Astrocyte of the cerebellum (primary cell): ENCODE results near the gene TP53.

ENCODE experiments used
- DNase-seq: peaks from one replicate; pipeline ENCODE4 v3.0.0-alpha.2; 2011; ENCODE audit warnings: low read depth
- H3K4me3 ChIP-seq: 2 replicates; pipeline ENCODE4 v1.5.1; 2011; ENCODE audit warnings: mild to moderate bottlenecking, low read depth, low read length, moderate library complexity
- in situ Hi-C: cut with HindIII; loops from 2 replicates; pipeline ENCODE4 v1.10.0; 2017; ENCODE audit warnings: low sequenced_read_pairs
- TF ChIP-seq, protein P1 (sequence below): IDR thresholded peaks from 2 replicates; pipeline ENCODE4 v1.5.1; 2012; ENCODE audit warnings: low read length, low read depth, moderate library complexity, mild to moderate bottlenecking; ENCODE audit errors: missing control alignments

TP53 gene

DNA sequence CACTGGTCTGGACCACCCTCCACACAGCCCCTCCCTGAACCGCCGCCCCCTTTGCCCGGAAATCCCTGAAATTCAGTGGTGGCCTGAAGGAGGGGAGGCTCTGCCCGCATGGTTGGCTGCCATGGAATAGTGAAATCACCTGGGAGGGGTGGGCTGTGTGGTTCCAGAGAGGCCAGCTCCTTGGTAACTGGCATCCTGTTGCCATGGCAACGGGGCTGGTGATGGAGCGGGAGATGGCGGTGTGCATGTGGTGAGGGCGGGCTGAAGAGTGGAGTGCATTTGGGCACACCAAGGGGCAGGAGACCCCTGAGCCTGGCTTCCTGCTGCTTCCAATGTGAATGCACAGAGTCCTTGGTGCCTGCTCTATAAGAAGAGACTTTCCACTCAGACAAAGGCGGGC is 20.2 kb upstream of the TP53 start:
- no peak for DNase-seq
- TF ChIP-seq, protein P1, sequence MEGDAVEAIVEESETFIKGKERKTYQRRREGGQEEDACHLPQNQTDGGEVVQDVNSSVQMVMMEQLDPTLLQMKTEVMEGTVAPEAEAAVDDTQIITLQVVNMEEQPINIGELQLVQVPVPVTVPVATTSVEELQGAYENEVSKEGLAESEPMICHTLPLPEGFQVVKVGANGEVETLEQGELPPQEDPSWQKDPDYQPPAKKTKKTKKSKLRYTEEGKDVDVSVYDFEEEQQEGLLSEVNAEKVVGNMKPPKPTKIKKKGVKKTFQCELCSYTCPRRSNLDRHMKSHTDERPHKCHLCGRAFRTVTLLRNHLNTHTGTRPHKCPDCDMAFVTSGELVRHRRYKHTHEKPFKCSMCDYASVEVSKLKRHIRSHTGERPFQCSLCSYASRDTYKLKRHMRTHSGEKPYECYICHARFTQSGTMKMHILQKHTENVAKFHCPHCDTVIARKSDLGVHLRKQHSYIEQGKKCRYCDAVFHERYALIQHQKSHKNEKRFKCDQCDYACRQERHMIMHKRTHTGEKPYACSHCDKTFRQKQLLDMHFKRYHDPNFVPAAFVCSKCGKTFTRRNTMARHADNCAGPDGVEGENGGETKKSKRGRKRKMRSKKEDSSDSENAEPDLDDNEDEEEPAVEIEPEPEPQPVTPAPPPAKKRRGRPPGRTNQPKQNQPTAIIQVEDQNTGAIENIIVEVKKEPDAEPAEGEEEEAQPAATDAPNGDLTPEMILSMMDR = no peak
- no peak overlapping the region for H3K4me3 ChIP-seq
- in situ Hi-C loops = no loop called here

DNA sequence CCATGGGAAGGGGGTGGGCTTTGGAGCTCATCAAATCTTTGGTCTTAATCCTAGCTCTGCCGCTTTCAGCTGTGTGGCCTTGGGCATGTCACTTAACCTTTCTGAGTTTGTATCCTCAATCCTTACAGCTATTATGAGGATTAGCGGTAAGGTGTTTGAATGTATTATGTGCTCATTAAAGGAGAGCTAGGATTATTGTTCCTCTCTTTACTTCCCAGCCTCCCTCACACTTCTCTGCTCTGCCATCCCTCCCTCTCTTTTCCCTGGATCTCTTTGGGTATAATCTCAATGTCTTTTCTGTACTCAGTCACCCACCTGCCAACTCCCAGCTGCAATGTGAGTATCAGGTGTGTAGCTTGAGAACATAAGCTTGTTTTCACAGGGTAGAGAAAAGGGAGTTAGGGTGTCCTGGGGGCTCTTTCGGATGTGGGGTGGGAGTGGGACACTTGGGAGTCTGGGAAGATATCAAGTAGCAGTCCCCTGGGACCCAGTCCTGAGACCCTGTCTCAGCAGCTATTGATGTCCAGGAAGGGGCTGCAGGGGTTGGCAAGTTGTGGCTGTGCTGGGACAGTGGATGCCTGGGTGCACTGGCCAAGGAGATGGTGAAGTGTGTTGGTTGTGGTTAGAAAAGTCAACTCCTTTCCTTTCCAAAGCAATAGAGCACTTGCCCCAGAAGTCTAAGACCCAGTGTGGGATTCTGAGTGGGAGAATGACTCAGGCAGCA is 19.5 kb upstream of the TP53 start:
- TF ChIP-seq, protein P1 = no peak
- in situ Hi-C loops = no loop called here
- H3K4me3 ChIP-seq = no peak overlapping the region
- no peak for DNase-seq

DNA sequence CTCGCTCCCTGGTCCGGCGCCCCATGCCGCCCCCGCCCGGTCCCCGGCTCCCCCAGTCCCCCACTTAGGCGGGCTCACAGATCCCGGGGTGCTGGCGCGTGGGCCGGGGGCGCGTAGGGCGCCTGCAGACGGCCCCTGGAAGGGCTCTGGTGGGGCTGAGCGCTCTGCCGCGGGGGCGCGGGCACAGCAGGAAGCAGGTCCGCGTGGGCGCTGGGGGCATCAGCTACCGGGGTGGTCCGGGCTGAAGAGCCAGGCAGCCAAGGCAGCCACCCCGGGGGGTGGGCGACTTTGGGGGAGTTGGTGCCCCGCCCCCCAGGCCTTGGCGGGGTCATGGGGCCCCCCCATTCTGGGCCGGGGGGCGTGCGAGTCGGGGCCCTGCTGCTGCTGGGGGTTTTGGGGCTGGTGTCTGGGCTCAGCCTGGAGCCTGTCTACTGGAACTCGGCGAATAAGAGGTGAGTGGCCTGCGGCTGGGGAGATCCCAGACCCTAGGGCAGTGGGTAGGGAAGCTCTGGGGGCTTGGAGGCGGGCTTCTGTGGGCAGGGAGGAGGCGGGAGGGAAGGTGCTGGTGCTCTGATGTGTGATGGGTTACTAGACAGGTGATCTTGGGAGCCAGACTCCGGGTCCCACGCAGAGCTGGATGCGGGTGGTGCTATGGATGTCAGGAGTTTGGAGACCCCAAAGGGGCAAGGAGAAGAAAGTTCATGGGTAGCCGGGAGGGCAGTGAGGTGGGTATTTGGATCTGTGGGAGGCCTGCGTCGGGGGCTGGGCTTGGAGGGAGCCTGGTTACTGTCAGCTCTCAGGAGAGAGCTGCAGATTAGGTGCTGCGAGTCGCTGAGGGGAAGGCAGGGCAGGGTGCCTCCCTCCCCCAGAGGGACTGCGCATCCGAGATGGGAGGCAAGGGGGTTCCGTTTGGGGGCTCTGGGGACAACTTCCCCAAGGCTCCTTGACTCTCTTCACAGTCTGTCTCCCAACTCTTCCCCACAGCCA is 18.3 kb upstream of the TP53 start:
- no peak for DNase-seq
- H3K4me3 ChIP-seq = peak overlapping the region; percentile 56
- in situ Hi-C loops = no loop called here
- TF ChIP-seq, protein P1 = no peak

DNA sequence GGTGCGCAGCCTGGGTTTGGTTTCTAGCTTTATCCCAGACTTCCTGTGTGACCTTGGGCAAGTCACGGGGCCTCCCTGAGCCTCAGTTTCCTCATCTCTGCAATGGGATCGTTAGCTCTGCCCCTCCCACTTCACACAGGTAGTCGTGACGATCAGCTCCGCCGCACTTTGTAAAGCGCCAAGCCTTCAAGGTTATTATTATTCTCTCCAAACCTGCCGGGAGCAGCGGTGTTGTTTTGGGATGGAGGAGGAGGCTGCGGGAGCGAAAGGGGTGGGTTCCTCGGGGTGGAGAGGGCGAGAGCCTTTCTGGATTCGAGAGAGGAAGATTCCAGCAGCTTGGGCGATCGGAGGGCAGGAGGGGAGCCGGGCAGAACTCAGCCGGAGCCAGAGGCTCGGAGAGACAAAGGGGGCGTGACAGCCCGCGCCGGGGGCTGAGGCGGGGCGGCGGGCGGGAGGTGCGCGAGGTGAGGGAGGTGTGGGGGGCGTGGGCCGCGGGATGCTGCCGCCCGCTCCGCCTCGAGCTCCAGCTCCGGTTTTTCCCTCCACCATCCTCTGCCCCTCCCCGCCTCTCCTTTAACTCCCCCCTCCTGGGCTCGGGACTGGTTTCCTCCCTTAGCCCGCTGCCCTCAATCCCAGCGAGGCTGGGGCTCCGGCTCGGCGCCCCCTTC is 17.4 kb upstream of the TP53 start, which contains the start of gene EFNB3:
EFNB3 (plus strand) TSS at position 602 of the 668 bp plus-strand sequence. CDS start 397 bp downstream, outside the sequence.
- in situ Hi-C loops = no loop called here
- H3K4me3 ChIP-seq = peak within 1 kb of the TSS; percentile 56
- no peak for DNase-seq
- TF ChIP-seq, protein P1 = no peak

DNA sequence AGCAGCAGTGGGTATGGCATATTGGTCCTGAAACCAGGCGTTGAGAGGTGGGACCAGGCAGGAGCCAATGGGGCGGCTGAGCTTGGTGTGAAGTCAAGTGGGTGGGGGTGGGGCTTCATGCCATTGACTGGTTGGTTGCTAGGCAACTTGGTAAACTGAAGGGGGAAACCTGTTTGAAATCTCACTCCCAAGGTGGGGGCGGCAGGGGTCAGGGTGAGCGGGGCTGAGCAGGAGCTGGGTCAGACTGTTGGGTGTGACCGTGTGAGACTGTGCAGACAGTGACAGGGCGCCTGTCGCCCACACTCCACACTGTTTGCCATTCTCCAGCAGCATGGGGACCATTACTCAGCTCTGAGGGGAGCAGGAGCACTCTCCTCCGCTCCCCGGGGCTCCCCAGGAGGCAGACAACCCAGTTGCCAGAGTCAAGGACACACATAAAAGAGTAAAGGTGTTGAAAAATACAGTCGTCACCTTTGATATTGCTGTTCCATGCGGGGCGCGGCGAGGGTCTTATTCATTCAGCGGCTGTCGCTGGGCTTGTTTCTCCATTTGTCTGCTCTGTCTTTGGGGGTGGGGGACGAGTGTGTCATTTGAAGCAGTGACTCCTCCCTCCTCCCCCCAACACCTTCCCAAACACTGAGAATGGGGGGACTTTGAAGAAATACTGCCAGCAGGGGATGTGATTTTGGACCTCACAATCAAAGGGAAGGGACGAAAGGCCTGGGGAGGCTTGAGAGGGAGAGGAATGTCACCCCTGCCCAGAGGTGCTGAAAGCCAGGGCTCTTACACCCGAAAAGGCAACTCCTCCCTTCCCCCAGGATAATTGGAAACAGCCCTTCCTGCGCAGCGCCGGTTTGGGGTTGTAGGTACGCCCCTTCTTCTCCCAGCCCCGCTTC is 16.5 kb upstream of the TP53 start:
- no peak for DNase-seq
- TF ChIP-seq, protein P1 = no peak
- in situ Hi-C loops = no loop called here
- peak overlapping the region; percentile 56 for H3K4me3 ChIP-seq
